Mucosa of descending colon (tissue), 3 donors: Measurements from ENCODE around the gene AURKA. TPM values are rescaled to one million over a fixed set of nuclear protein-coding genes. Genes with fewer than 3 reads are reported as not detected.

ENCODE experiments used
- ATAC-seq: fragments of 200-7000 bp; cut with Tn5 transposase; one replicate; pipeline ENCODE4 v1.9.1; 2020; ENCODE audit warnings: mild to moderate bottlenecking, moderate library complexity
- DNase-seq, 3 donors: peaks; one replicate each; pipeline ENCODE4 v3.0.0-alpha.2; 2020
- H3K36me3 ChIP-seq: fragments of 200-600 bp; one replicate; pipeline ENCODE4 v1.8.0; 2021; ENCODE audit warnings: low read depth, mild to moderate bottlenecking
- H3K4me1 ChIP-seq: fragments of 200-600 bp; one replicate; pipeline ENCODE4 v1.8.0; 2021; ENCODE audit warnings: low read depth, mild to moderate bottlenecking
- H3K4me3 ChIP-seq: fragments of 200-600 bp; one replicate; pipeline ENCODE4 v1.8.0; 2021; ENCODE audit warnings: mild to moderate bottlenecking
- H3K9me3 ChIP-seq: fragments of 200-600 bp; one replicate; pipeline ENCODE4 v1.8.0; 2021; ENCODE audit warnings: mild to moderate bottlenecking
- CTCF ChIP-seq: fragments of 200-600 bp; IDR thresholded peaks from one replicate; pipeline ENCODE4 v1.8.0; 2022; ENCODE audit warnings: antibody characterized with exemption, mild to moderate bottlenecking
- intact Hi-C, 2 donors: fragments of 100-400 bp; cut with DNase I in 1 of 2; cut with micrococcal nuclease in 1 of 2; formaldehyde crosslinking; loops; one replicate each; pipeline versions ENCODE4 v1.11.0 to v1.11.1; 2022; cut with DNase I, micrococcal nuclease
- long read RNA-seq, 2 donors: library from polyadenylated mRNA; unstranded; transcript quantifications; one replicate each; pipeline ENCODE4 v2.0.0, GENCODE V29; 2019 to 2021
- total RNA-seq, 3 donors: library from RNA; stranded (reverse); fragmentation: NEBNext Ultra II Directional in 2 of 3; extraction: Animal tissue kit (Norgen Biotek cat#: 25700) in 2 of 3; gene quantifications; one replicate each; pipeline versions ENCODE4 v1.2.1 to v1.2.4, GENCODE V29; 2021 to 2023
- donor health status: DM: no; HTN: no; CAD: no; lungs with moderate emphysema.
- donor health status: DM: no; HTN: no; CAD: no.
- donor health status: DM: no; HTN: yes; CAD: no.

The AURKA gene
- total RNA-seq, result 10 to 100 TPM in 2 of 3 donors, 1 to 10 TPM in 1; 7.9 to 24.8 (median 11.2) TPM
- long read RNA-seq, donor 1, partial matches to known transcripts, result 0 of 3 reads
- long read RNA-seq, donor 1, other reads (novel, unspliced or antisense), result 1 of 3 reads
- long read RNA-seq, donor 2, transcript AURKA-206 (9 exons, 2,169 nt), result major isoform, 5 of 19 reads
- long read RNA-seq, donor 2, partial matches to known transcripts, result 6 of 19 reads
- long read RNA-seq, donor 2, other reads (novel, unspliced or antisense), result 3 of 19 reads

DNA sequence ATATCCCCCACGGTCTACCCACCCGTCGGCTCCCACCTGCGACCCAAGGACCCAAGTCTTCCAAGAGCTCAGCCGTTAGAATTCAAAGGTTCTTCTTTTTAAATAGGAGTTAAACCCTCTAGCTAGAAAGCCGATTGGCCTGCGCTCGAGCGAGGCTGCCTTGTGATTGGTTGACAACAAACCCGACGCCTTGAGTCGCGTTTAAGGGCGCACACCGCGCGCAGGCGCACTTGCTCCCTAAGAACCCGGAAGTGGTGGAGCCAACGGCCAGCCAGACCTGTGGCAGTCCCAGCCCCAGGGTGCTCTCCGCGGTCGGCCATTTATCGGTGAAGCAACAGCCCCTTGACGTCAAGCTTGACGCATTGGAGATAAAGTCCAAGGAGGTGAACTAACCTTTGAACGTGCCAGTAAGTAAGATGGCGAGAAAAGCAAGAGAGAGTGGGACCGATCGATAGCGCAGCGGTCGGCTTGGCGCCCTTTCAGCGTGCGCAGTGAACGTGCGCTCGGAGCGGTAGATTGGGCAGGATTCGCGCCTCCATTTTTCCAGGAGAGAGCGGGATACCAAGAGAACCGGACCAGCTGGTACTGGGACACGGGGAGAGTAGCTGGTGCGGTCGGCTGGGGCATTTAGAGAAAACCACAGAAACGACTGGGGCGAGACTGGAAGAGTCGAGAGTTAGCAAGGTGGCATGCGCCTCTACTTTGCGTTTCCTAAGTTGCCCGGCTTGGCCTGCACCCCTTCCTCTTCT is at the start of gene AURKA, which contains the start of gene CSTF1:
AURKA (minus strand) TSS at position 84 of the 749 bp plus-strand sequence. CDS start 4,018 bp downstream, outside the sequence.
CSTF1 (plus strand) TSS at position 514 of the 749 bp plus-strand sequence. CDS start 2,908 bp downstream, outside the sequence.
- Histone ChIP-seq H3K4me3 (peak within 1 kb of the TSS; percentile 82), H3K4me1 (peaks cover 22% of the 10 kb centered on the region), H3K36me3 (no peaks in the 10 kb centered on the region), H3K9me3 (no peaks in the 10 kb centered on the region)
- peak; percentile 95 for ATAC-seq
- peak; percentile 14 for TF ChIP-seq CTCF
- intact Hi-C loops, result no loop called here
- DNase-seq, result peak; percentile 99 to 100 (median 100)

- intact Hi-C loops, result no loop called here
- DNase-seq (peak in 1 of 3 donors; percentile 32), ATAC-seq (peak; percentile 25)
- Histone ChIP-seq H3K4me3 (no peak overlapping the region), H3K4me1 (no peaks in the 10 kb centered on the region), H3K36me3 (no peaks in the 10 kb centered on the region), H3K9me3 (no peaks in the 10 kb centered on the region)
- TF ChIP-seq CTCF, result no peak
Measured at GRCh38 chr20:56440346-56441007, 48.5 kb upstream of the AURKA start.

DNA sequence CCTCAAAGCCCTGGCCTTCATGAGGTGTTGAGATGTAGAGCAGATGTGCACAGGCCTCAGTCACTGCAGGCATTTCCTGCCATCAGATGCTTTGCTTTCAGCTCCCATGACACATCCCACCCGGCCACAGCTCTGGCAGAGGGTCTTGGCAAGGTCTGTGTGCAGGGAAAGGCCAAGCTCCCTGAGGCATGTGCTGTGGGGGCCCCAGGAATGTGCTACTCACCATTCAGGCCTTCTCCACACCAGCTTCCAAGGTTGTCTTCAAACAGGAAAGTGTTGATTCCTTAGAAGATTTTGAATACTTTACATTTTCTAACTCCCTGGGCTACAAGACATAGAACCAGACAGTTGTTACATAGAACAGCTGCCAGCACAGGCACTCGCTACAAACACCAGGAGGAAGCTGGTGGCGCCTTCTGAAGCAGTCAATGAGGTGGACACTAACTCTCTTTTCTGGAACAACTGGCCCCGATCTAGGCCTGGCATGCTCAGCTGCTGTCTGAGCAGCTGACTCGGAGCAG is 47.8 kb upstream of the AURKA start:
- Histone ChIP-seq H3K36me3 (no peaks in the 10 kb centered on the region), H3K9me3 (no peaks in the 10 kb centered on the region), H3K4me1 (no peaks in the 10 kb centered on the region), H3K4me3 (no peak overlapping the region)
- DNase-seq (peak in 1 of 3 donors; percentile 35), ATAC-seq (peak; percentile 47)
- no peak for TF ChIP-seq CTCF
- intact Hi-C loops, result no loop called here

GRCh38 chr20:56438284-56438683 is 46.3 kb upstream of the AURKA start:
- intact Hi-C loops, result no loop called here
- TF ChIP-seq CTCF, result no peak
- Histone ChIP-seq H3K4me1 (no peaks in the 10 kb centered on the region), H3K4me3 (no peak overlapping the region), H3K9me3 (no peaks in the 10 kb centered on the region), H3K36me3 (no peaks in the 10 kb centered on the region)
- no peak for DNase-seq
- no peak for ATAC-seq

- H3K36me3 ChIP-seq, result no peaks in the 10 kb centered on the region
- no peak for TF ChIP-seq CTCF
- DNase-seq (no peak), ATAC-seq (no peak)
- no peak overlapping the region for H3K4me3 ChIP-seq
- no peaks in the 10 kb centered on the region for H3K9me3 ChIP-seq
- intact Hi-C loops, result no loop called here
- H3K4me1 ChIP-seq, result no peaks in the 10 kb centered on the region
Measured at GRCh38 chr20:56437196-56437960, 45.4 kb upstream of the AURKA start.
